Epithelial cell of proximal tubule (primary cell): ENCODE results near the gene GREM1. TPM values are rescaled to one million over a fixed set of nuclear protein-coding genes. Genes with fewer than 3 reads are reported as not detected.

Experiments
- DNase-seq: peaks from one replicate; pipeline ENCODE4 v3.0.0-alpha.2; 2011; ENCODE audit warnings: low read depth
- H3K4me3 ChIP-seq: 2 replicates; pipeline ENCODE4 v1.5.1; 2011; ENCODE audit warnings: low read depth, mild to moderate bottlenecking, low read length
- total RNA-seq: library from RNA; depleted of rRNA; stranded (reverse); fragments of >200 nt; gene quantifications from 2 replicates; pipeline ENCODE4 v1.2.3, GENCODE V29; 2015
- TF ChIP-seq, protein P1 (sequence below): conservative IDR thresholded peaks from 2 replicates; pipeline ENCODE4 v1.5.1; 2012; ENCODE audit warnings: low read depth, mild to moderate bottlenecking, low read length

Gene GREM1
- total RNA-seq, 1 donor from 2014 or later: 4.0 TPM

DNA sequence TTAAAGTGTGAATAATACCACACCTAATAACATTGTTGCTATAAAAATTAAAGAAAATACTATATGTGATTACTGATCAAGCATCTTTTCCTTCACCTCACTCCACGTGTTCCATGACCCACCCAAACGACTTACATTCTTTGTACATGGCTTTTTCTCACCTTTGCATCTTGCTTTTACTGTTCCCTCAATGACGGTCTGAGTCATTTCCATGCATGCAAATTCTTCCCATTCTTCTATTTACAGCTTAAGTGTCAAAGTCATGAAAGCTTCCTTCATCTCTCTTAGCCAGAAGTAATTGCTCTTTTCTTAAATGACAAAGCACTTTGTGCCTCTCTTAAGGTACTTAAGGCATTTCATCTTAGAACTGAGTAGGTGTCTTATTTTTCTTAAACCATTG is 64.0 kb downstream of the GREM1 start:
- no peak overlapping the region for H3K4me3 ChIP-seq
- TF ChIP-seq, protein P1, sequence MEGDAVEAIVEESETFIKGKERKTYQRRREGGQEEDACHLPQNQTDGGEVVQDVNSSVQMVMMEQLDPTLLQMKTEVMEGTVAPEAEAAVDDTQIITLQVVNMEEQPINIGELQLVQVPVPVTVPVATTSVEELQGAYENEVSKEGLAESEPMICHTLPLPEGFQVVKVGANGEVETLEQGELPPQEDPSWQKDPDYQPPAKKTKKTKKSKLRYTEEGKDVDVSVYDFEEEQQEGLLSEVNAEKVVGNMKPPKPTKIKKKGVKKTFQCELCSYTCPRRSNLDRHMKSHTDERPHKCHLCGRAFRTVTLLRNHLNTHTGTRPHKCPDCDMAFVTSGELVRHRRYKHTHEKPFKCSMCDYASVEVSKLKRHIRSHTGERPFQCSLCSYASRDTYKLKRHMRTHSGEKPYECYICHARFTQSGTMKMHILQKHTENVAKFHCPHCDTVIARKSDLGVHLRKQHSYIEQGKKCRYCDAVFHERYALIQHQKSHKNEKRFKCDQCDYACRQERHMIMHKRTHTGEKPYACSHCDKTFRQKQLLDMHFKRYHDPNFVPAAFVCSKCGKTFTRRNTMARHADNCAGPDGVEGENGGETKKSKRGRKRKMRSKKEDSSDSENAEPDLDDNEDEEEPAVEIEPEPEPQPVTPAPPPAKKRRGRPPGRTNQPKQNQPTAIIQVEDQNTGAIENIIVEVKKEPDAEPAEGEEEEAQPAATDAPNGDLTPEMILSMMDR: no peak
- DNase-seq: no peak

GRCh38 chr15:32784581-32784980 is 66.8 kb downstream of the GREM1 start:
- no peak overlapping the region for H3K4me3 ChIP-seq
- TF ChIP-seq, protein P1: no peak
- no peak for DNase-seq

DNA sequence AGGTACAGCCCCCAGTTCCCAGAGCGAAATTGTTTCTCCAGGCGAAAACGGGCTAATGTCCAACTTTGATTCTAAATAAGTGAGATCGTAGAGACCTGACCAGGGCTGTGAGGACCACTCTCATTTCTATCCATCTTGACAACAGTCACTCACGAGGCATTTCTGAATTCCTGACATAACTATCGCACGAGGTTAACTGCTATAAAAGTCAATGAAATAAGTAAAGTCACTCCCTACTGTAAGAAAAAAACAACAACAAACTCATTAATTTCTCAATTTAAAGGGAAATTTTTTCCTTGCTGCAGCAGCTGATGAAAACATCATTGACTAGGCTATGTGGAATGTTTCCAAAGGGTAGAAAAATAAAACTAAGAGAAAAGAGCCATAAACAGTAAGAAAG is 69.1 kb downstream of the GREM1 start:
- TF ChIP-seq, protein P1: no peak
- DNase-seq: no peak
- no peak overlapping the region for H3K4me3 ChIP-seq

DNA sequence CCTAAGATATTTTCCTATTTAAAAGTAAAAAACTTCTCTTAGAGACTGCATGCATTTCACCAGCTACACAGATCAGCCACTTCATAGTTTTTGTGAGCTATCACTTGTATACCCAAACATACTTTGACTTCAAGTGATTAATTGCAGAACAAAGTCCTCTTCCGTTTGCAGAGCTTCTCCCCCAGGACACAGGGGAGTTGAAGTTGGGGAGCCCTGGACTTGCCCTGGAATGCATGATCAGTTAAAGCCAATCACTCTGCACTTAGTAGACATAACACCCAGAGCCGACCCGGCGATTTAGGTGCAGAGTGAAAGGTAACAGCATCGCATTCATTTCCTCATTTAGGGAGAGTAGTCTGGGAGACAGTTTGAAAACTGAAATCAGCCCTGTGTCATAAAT is 70.1 kb downstream of the GREM1 start:
- H3K4me3 ChIP-seq: no peak overlapping the region
- TF ChIP-seq, protein P1: no peak
- no peak for DNase-seq

- DNase-seq: no peak
- TF ChIP-seq, protein P1: no peak
- H3K4me3 ChIP-seq: no peak overlapping the region
Measured at GRCh38 chr15:32790352-32790999, 72.7 kb downstream of the GREM1 start.

DNA sequence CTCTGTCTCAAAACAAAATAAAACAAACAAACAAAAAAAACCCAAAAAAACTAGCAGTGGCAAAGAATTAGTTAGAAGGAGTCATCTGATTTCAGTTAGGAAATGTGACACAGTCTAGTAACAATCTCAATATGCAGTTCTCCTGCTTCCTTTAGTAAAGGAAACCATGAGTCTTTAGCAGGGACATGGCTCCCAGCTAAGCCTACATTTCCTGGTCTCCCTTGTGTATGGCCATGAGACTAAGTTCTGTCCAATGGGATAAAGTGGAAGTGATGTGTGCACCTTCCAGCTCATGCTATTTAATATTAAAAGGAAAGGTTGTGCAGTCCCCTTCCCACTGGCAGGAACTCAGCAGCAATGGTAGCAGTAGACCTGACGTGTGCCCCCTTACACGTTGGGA is 74.6 kb downstream of the GREM1 start:
- no peak for DNase-seq
- TF ChIP-seq, protein P1: no peak
- H3K4me3 ChIP-seq: no peak overlapping the region

Other genes with a start within 250 kb of the GREM1 start
- 0.29 and 0.46 TPM in 2 replicates for gene GOLGA8N, start 124.5 kb upstream of the GREM1 start, total RNA-seq
- gene ARHGAP11A, start 102.5 kb upstream of the GREM1 start, total RNA-seq: 35.5 and 42.4 TPM in 2 replicates
- gene SCG5, start 76.3 kb upstream of the GREM1 start, total RNA-seq: 4.9 and 18.4 TPM in 2 replicates